GM10248 (cell line): ENCODE results near the gene EBF4.

Experiments used
- CTCF ChIA-PET: fragments of 300-600 bp; sonication (Branson Sonifier 250); formaldehyde crosslinking; extraction: SDS; loops from one replicate; lab custom pipeline; 2021; ENCODE audit warnings: antibody characterized with exemption; lab: Yijun Ruan, JAX
- POLR2A ChIA-PET: fragments of 350-650 bp; sonication (Branson Sonifier 250); formaldehyde crosslinking; extraction: SDS; loops from one replicate; lab custom pipeline; 2020; ENCODE audit warnings: antibody characterized with exemption; lab: Yijun Ruan, JAX
- DNase-seq: peaks from one replicate; pipeline ENCODE4 v3.0.0; 2012; ENCODE audit errors: extremely low spot score
- TF ChIP-seq, protein P1 (sequence below): IDR thresholded peaks from 2 replicates; pipeline ENCODE4 v1.5.1; 2012; ENCODE audit warnings: mild to moderate bottlenecking, low read depth; ENCODE audit errors: extremely low read depth, missing control alignments, control extremely low read depth

The EBF4 gene

DNA sequence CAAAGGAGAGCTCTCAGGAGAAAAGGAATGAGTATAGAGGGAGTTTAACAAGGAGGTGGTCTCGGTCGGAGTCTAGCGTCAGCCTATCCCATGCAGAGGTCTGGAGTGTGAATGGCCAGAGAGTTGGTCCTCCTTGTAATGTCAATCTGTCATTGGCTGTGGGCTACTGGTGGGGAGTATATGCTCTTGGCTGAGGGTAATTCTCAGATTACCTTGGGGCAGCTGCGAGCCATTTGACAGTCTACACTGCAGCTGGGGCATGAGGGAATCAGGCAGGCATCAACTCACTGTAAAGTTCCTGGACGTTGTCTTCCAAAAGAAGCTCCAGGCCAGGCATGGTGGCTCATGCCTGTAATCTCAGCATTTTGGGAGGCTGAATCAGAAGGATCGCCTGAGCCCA, 48.1 kb downstream of the EBF4 start:
- no peak for DNase-seq
- POLR2A ChIA-PET = no interaction called here
- CTCF ChIA-PET = interaction anchor here (2.1 to 3.9 kb wide), 4 partner anchors 10 to 52 kb away, joined by 10 to 43 read pairs (median 12); no protein-coding TSS in a partner anchor
- TF ChIP-seq, protein P1, sequence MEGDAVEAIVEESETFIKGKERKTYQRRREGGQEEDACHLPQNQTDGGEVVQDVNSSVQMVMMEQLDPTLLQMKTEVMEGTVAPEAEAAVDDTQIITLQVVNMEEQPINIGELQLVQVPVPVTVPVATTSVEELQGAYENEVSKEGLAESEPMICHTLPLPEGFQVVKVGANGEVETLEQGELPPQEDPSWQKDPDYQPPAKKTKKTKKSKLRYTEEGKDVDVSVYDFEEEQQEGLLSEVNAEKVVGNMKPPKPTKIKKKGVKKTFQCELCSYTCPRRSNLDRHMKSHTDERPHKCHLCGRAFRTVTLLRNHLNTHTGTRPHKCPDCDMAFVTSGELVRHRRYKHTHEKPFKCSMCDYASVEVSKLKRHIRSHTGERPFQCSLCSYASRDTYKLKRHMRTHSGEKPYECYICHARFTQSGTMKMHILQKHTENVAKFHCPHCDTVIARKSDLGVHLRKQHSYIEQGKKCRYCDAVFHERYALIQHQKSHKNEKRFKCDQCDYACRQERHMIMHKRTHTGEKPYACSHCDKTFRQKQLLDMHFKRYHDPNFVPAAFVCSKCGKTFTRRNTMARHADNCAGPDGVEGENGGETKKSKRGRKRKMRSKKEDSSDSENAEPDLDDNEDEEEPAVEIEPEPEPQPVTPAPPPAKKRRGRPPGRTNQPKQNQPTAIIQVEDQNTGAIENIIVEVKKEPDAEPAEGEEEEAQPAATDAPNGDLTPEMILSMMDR = no peak

DNA sequence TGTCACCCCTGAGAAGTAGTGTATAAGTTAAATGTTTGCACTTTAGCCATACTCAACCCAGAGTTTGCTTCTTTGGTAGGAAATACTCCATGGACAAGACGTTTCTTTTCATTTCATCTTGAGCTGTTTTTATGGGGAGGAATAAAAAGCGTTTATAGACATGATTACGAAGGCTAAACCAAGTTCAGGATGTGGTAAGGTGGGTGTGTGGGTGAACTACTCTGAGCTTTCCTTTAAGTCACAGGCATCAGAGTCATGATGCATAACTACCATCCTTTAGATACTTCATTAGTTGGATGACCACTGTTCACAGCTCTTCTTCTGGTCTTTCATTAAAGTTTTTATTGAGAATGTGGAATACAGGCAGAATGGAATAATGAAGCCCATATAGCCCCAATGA, 48.9 kb downstream of the EBF4 start:
- ChIA-PET POLR2A (no interaction called here), CTCF (interaction anchor here (0.7 to 3.9 kb wide), 13 partner anchors 9 to 260 kb away, joined by 3 to 43 read pairs (median 3); no protein-coding TSS in a partner anchor)
- no peak for DNase-seq
- TF ChIP-seq, protein P1 = no peak

- POLR2A ChIA-PET = no interaction called here
- no peak for DNase-seq
- CTCF ChIA-PET = interaction anchor here (0.7 to 3.9 kb wide), 12 partner anchors 9 to 259 kb away, joined by 3 to 43 read pairs (median 3); no protein-coding TSS in a partner anchor
- TF ChIP-seq, protein P1 = no peak
Observed at GRCh38 chr20:2741881-2742280, 49.3 kb downstream of the EBF4 start.

DNA sequence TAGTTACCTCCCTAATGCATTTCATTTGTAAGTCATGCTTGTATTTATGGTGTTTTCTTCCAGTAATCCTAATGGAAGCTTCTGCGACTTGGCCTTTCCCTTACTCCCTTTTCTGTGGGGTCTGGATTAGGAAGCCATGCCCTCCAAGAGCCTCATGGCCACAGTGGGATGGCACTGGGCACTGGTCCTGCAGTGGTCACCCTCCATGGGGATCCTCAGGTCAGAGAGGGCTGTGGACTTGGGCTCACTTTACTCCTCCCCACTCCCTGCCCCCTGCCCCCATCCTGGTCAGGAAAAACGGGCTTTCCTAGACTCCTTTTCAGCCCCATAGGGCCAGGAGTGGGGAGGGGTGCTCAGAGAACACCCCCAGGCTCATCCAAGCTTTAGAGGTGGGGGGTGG, 49.9 kb downstream of the EBF4 start:
- DNase-seq = no peak
- POLR2A ChIA-PET = no interaction called here
- CTCF ChIA-PET = interaction anchor here (1.1 to 3.9 kb wide), 6 partner anchors 12 to 259 kb away, joined by 3 to 43 read pairs (median 4); no protein-coding TSS in a partner anchor
- TF ChIP-seq, protein P1 = no peak

DNA sequence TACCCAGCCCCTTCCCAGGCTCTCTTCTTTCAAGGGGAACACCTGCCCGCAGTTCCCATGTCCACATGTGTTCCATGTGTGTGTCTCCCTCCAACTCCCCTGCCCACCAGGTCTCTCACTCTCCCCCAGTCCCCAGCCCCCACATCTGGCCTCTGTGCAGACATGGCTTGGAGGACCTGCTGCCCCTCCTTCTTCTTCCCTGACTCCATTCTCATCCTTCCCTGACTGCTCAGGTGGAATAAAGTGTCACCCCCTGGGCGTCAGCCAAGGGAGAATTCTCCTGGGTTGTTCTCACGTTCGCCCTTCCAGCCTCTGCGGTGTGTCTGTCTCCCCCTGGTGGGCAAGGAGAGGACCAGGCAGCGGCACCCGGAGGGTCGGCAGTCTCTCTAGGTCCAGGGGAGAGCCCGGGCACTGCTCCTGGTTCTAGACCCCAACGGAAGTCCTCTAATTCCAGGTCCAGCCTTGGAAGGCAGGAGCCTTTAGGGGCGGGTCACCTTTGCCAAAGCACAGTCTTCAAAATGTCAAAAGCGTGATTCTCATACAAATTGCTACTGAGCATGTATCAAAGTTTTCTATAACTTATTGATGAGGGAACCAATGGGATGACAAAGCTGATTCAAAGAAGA, 50.5 kb downstream of the EBF4 start:
- CTCF ChIA-PET = interaction anchor here (0.6 to 3.9 kb wide), 11 partner anchors 9 to 128 kb away, joined by 3 to 43 read pairs (median 3); no protein-coding TSS in a partner anchor
- peak; percentile 80 for DNase-seq
- TF ChIP-seq, protein P1 = peak; percentile 86
- POLR2A ChIA-PET = no interaction called here

- DNase-seq = no peak
- CTCF ChIA-PET = interaction anchor here (1.5 to 2.2 kb wide), 2 partner anchors 8 to 19 kb away, joined by 4 to 7 read pairs; no protein-coding TSS in a partner anchor
- TF ChIP-seq, protein P1 = no peak
- POLR2A ChIA-PET = no interaction called here
Observed at GRCh38 chr20:2745060-2745910, 52.7 kb downstream of the EBF4 start.
